Measurements from ENCODE around the gene NMUR1.

GRCh38 chr2:231489990-231490389 lies 40.3 kb downstream of the NMUR1 start:
- TF ChIP-seq, protein P1, sequence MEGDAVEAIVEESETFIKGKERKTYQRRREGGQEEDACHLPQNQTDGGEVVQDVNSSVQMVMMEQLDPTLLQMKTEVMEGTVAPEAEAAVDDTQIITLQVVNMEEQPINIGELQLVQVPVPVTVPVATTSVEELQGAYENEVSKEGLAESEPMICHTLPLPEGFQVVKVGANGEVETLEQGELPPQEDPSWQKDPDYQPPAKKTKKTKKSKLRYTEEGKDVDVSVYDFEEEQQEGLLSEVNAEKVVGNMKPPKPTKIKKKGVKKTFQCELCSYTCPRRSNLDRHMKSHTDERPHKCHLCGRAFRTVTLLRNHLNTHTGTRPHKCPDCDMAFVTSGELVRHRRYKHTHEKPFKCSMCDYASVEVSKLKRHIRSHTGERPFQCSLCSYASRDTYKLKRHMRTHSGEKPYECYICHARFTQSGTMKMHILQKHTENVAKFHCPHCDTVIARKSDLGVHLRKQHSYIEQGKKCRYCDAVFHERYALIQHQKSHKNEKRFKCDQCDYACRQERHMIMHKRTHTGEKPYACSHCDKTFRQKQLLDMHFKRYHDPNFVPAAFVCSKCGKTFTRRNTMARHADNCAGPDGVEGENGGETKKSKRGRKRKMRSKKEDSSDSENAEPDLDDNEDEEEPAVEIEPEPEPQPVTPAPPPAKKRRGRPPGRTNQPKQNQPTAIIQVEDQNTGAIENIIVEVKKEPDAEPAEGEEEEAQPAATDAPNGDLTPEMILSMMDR (optimal IDR thresholded peaks at IDR 0.05 in 1 of 3, IDR thresholded peaks at IDR 0.05 in 1 of 3, conservative IDR thresholded peaks at IDR 0.05 in 1 of 3; ENCODE audit: extremely low read depth in 1 of 3, insufficient read depth in 2 of 3, low read length in 3 of 3) = peak in 1 of 3 experiments; percentile 31
- no peak for TF ChIP-seq EZH2 (IDR thresholded peaks at IDR 0.05; ENCODE audit: low read length)

Measured in keratinocyte (primary cell).